Colonic mucosa (tissue), 4 donors: Measurements from ENCODE around the gene FTCD. TPM values are rescaled to one million over a fixed set of nuclear protein-coding genes. Genes with fewer than 3 reads are reported as not detected.

ENCODE experiments used
- DNase-seq: peaks from one replicate; pipeline ENCODE4 v3.0.0-alpha.2; 2020
- H3K27ac ChIP-seq: fragments of 200-600 bp; one replicate; pipeline ENCODE4 v1.8.0; 2021
- H3K27me3 ChIP-seq: fragments of 200-600 bp; one replicate; pipeline ENCODE4 v1.8.0; 2021
- H3K36me3 ChIP-seq: fragments of 200-600 bp; one replicate; pipeline ENCODE4 v1.8.0; 2021
- H3K4me1 ChIP-seq: fragments of 200-600 bp; one replicate; pipeline ENCODE4 v1.8.0; 2021; ENCODE audit warnings: mild to moderate bottlenecking
- H3K4me3 ChIP-seq: fragments of 200-600 bp; one replicate; pipeline ENCODE4 v1.8.0; 2021
- H3K9ac ChIP-seq, 2 donors: one replicate each; pipeline ENCODE4 v1.7.0; 2013; ENCODE audit warnings: control low read depth in 2 of 2, low read depth in 2 of 2, low read length in 2 of 2
- H3K9me3 ChIP-seq: fragments of 200-600 bp; one replicate; pipeline ENCODE4 v1.8.0; 2021
- CTCF ChIP-seq: fragments of 200-600 bp; IDR thresholded peaks from one replicate; pipeline ENCODE4 v1.8.0; 2022; ENCODE audit warnings: antibody characterized with exemption, mild to moderate bottlenecking
- intact Hi-C: fragments of 100-400 bp; cut with DNase I; formaldehyde crosslinking; loops from one replicate; pipeline ENCODE4 v1.14.1; 2022
- total RNA-seq, 2 donors: library from RNA; stranded (reverse); fragmentation: NEBNext Ultra II Directional in 1 of 2; extraction: Animal tissue kit (Norgen Biotek cat#: 25700) in 1 of 2; gene quantifications; one replicate each; pipeline ENCODE4 v1.2.1, GENCODE V29; 2021
- donor health status: healthy.
- donor health status: DM: no; HTN: no; CAD: no.
- donor health status: DM: no; HTN: no; CAD: no.

The FTCD gene
- total RNA-seq, 2 donors from 2014 or later = 0.45 to 4.2 TPM

GRCh38 chr21:46127239-46128105 lies 27.9 kb downstream of the FTCD start:
- Histone ChIP-seq H3K9ac (no peak overlapping the region), H3K4me1 (no peaks in the 10 kb centered on the region), H3K9me3 (no peaks in the 10 kb centered on the region), H3K27me3 (no peaks in the 10 kb centered on the region), H3K27ac (no peak overlapping the region), H3K36me3 (no peaks in the 10 kb centered on the region), H3K4me3 (no peak overlapping the region)
- DNase-seq = no peak
- intact Hi-C loops = no loop called here
- TF ChIP-seq CTCF = no peak

GRCh38 chr21:46126309-46127238 lies 28.8 kb downstream of the FTCD start:
- Histone ChIP-seq H3K4me3 (no peak overlapping the region), H3K9ac (no peak overlapping the region), H3K4me1 (no peaks in the 10 kb centered on the region), H3K27me3 (no peaks in the 10 kb centered on the region), H3K27ac (no peak overlapping the region), H3K36me3 (no peaks in the 10 kb centered on the region), H3K9me3 (no peaks in the 10 kb centered on the region)
- no peak for TF ChIP-seq CTCF
- DNase-seq = no peak
- intact Hi-C loops = no loop called here

- TF ChIP-seq CTCF = no peak
- Histone ChIP-seq H3K9ac (no peak overlapping the region), H3K9me3 (no peaks in the 10 kb centered on the region), H3K27ac (no peak overlapping the region), H3K4me3 (no peak overlapping the region), H3K4me1 (no peaks in the 10 kb centered on the region), H3K36me3 (no peaks in the 10 kb centered on the region), H3K27me3 (no peaks in the 10 kb centered on the region)
- intact Hi-C loops = no loop called here
- no peak for DNase-seq
Measured at GRCh38 chr21:46125846-46126301, 29.5 kb downstream of the FTCD start.

GRCh38 chr21:46124926-46125845 lies 30.2 kb downstream of the FTCD start:
- intact Hi-C loops = no loop called here
- no peak overlapping the region for H3K27ac ChIP-seq
- no peaks in the 10 kb centered on the region for H3K36me3 ChIP-seq

More at GRCh38 chr21:46124926-46125845, 30.2 kb downstream of the FTCD start:
- TF ChIP-seq CTCF = no peak
- no peak for DNase-seq
- no peaks in the 10 kb centered on the region for H3K4me1 ChIP-seq
- H3K4me3 ChIP-seq = no peak overlapping the region
- no peaks in the 10 kb centered on the region for H3K9me3 ChIP-seq
- no peaks in the 10 kb centered on the region for H3K27me3 ChIP-seq
- H3K9ac ChIP-seq = no peak overlapping the region
